NK-92 (cell line): ENCODE data around the gene TOM1L1.
"Not testable (repeated sequence)": the region's sequence is repeated elsewhere in the genome, so short reads cannot be mapped to it uniquely, and the experiment has no call there.

ENCODE experiments used
- DNase-seq: peaks from one replicate; lab custom pipeline; 2025; ENCODE audit not compliant: unreplicated experiment; lab: John Stamatoyannopoulos, UW

The TOM1L1 gene, protein sequence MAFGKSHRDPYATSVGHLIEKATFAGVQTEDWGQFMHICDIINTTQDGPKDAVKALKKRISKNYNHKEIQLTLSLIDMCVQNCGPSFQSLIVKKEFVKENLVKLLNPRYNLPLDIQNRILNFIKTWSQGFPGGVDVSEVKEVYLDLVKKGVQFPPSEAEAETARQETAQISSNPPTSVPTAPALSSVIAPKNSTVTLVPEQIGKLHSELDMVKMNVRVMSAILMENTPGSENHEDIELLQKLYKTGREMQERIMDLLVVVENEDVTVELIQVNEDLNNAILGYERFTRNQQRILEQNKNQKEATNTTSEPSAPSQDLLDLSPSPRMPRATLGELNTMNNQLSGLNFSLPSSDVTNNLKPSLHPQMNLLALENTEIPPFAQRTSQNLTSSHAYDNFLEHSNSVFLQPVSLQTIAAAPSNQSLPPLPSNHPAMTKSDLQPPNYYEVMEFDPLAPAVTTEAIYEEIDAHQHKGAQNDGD

DNA sequence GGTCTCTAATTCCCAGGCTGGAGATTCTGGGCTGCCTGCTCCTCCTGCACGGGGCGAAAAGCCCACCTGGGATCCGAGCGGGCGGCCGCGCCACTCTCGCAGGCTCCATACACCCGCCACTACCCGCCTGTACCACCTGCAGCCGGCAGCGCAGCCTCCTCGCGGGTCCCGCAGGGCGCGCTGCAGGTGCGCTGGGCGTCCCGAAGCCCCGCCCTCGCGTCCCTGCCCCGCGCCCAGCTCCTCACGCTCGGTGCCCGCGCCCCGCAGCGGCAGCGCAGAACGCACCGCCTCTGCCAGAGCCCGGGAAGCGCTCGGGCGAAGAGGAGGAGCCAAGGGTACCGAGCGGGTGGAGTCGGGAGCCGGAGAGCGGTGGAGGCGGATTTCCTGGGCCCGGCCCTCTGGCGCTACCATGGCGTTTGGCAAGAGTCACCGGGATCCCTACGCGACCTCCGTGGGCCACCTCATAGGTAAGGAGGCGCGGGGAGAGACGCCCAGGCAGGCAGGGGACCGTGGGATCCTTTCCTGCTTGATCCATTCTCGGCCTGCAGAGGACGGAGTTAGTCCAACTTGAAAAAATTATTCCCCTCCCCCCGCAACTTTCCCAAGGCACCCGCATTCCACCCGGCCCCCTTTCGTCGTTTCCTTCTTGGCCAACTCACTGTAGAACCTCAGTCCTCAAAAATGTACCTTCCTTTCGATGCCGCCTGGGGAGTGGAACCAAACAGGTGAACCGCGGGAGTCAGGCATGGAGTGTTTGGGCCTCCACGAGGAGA is at the start of gene TOM1L1:
Gene TOM1L1 (plus strand): TSS at position 396 of the 773 bp plus-strand sequence. CDS start 14 bp downstream, at position 410.
- no peak for DNase-seq

DNA sequence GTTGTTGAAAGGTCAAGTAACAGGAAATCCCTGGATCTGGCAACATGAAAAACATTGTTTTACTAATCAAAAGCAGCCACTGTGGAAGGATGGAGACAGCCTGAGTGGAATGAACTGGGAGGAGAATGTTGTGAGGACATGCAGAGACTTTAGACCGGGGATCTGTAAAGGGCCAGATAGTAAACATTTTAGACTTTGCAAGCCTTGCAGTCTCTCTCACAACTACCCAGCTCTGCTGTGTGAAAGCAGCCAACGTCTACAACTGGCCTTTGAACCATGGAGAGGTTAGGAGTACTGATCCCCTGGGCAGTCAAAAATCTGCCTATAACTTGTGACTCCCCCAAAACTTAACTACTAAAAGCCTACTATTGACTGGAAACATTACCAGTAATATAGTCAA is 41.5 kb upstream of the TOM1L1 start:
- no peak for DNase-seq

DNA sequence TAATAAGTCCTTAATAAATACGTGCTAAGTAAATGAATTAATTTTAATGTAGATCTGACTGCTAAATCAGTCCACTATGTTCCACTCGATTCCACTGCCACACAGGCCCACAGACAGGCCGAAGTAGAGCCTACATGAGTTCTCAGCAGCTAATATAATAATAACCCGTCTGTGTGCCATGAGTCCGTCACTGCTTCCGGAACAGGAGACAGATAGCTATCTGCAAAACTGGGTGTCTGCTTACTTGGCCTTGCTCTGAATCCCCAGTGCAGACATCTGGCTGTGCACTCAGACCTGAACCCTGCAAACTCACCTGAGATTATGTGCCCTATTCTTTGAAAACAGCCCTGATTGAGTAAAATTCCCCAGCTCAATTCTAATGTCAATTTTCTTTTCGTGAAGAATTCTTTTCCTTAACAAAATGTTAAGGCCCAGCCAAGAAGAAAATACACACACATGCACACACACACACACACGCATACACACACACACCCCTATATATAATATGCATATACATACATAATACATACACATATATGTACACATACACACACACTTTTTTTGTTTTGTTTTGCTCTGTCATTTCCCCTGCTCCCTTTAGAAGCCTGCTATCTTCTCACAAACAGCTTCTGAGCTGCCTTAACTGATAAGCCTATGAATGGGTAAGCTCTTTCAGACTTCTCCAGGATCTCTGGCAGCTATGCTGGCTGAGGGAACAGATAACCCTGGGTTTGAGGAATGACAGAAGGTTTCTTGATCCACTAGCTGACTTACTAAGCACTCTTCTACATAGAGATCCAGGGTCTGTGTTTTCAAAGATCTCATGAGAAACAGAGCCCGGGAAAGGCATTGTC is 39.8 kb upstream of the TOM1L1 start:
- no peak for DNase-seq

DNA sequence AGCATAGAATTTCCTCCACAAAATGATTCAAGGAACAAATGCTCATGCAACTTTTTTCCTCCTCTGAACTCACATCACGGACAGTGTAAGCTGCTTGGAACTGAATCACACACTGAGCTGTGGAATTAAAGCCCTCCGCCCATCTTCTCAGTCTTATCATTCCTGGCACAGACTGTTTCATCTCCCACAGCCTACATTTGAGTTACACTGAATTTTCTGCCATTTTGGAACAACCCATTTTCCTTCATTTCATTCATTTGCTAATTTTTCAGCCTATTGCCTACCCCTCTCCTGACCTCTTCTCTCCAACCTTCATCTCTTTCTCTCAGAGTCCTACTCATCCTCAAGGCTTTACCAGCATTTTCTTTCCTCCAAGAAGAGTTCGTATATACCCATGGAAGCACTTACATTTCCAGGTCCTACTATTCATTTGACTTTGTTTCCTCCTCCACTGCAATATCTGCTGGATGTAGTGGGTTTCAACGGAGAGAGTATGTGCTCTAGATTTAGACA is 39.1 kb upstream of the TOM1L1 start:
- DNase-seq, result no peak

DNA sequence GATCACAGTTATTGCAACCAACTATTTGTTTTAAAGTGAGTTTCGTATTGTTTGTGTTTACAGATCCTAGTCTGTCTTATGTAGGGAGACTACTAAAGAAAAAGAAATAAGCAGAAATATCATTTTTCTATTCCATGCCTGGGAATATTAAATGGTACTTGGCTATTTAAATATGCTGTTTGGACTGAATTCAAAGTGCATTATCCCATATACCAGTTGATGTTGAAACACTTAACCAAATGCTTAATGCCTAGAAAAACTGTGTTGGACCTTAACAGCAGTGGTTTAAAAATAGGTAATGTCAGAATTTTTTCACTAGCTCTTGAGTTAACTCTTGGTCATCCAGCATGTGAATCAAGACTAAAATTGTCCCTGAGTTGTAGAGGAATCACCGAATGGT is 37.5 kb upstream of the TOM1L1 start:
- DNase-seq, result no peak

DNA sequence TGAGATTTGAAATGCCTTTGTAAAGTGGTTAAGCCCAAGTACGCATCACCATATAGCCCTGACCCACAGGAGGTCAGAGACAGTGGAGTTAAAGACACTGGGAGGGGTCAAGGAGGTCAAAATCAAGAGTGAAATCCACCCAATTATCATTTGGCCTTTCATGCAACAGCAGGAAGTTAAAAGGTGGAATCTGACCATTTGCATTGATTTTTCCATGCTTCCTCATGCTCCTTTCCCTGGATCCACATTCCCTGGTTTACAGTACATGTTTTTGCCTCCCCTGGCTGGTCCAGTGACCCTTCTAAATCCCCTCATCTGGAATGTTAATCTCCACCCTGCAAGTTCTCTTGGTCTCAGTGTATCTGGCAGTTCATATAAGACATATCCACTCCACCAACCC is 36.6 kb upstream of the TOM1L1 start:
- DNase-seq, result no peak

DNA sequence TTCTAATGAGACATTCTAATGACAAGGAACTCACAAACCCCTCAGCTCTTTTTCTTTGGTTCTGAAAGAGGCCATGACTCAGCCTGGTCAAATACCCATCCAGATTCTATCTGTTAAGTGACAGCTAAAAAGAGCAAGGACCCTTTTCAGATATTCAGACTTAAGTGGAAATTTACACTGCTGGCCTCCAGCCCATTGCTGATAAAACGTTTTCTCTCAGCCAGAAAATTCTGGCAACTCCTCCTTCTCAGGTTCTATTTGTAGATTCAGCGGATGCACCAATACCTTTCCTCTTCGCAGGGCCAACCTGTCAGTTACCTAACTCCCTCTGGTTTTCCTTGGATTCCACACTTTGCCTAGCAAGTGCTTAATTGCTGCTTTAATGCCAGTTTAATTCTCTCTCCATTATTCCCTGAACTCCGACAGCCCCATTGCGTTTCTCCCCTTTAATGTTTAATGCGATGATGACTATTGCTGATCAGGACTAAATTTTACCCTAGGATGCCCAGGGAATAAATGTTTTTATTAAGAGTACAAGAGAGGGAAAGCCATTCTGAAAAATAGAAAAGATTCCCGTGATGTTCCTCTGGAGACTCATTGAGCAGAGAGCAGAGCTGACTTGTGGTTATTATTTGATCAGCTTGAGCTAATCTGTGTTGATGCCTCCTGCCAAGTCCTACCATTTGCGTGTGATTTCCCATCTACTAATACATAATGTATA is 35.9 kb upstream of the TOM1L1 start:
- DNase-seq, result no peak

DNA sequence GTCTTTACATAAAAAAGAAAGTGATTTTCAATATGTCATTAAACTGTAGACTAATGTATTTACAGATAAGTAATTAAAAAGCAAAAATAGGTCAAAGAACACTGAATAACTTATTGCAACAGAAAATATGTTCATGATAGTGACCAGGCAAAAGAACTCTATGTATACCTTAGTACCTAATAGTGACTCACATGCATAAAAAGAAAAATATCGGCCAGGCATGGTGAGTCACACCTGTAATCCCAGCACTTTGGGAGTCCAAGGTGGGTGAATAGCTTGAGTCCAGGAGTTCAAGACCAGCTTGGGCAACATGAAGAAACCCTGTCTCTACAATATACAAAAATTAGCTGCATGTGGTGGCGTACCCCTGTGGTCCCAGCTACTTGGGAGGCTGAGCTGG is 33.0 kb upstream of the TOM1L1 start:
- DNase-seq, result no peak

DNA sequence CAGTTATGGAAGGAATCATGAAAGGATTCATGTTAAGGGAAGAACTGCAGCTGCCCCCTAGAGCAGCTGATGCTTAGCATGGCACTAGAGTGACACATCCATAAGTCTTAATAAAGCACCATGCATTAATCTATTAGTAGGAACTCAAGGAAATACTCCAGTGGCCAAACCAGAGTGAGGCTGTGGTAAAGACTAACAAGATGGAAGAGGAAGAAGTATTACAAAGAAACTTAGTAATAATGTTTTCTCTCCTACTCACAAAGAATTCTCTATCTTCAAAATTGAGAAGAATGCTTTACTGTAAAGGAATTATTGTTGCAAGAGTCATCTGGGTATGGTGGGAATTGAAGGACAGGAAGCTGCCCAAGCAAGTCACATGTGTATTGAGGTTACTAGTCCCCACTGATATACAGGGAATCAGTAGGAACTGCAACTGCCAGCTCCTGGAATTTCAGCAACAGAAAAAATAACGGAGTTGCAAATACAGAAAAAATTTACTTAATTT is 29.9 kb upstream of the TOM1L1 start:
- no peak for DNase-seq

DNA sequence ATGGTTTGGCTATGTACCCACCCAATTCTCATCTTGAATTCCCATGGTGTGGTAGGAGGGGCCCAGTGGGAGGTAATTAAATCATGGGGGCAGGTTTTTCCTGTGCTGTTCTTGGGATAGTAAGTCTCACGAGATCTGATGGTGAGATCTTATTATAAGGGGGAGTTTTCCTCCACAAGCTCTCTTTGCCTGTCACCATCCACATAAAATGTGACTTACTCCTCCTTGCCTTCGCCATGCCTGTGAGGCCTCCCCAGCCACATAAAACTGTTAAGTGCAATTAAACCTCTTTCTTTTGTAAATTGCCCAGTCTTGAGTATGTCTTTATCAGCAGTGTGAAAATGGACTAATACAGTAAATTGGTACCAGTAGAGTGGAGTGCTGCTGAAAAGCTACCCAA is 24.7 kb upstream of the TOM1L1 start:
- not testable (repeated sequence) for DNase-seq

DNA sequence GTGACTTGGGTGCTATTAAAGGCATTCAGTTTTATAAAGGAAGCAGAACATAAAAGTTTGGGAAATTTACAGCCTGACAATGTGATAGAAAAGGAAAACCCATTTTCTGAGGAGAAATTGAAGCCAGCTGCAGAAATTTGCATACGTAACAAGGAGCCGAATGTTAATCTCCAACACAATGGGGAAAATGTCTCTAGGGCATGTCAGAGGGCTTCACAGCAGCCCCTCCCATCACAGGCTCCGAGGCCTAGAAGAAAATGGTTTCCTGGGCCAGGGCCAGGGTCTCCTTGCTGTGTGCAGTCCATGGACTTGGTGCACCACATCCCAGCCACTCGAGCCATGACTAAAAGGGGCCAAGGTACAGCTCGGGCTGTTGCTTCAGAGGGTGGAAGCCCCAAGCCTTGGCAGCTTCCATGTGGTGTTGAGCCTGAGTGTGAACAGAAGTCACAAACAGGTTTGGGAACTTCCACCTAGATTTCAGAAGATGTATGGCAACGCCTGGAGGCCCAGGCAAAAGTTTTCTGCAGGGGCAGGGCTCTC is 23.9 kb upstream of the TOM1L1 start:
- no peak for DNase-seq

DNA sequence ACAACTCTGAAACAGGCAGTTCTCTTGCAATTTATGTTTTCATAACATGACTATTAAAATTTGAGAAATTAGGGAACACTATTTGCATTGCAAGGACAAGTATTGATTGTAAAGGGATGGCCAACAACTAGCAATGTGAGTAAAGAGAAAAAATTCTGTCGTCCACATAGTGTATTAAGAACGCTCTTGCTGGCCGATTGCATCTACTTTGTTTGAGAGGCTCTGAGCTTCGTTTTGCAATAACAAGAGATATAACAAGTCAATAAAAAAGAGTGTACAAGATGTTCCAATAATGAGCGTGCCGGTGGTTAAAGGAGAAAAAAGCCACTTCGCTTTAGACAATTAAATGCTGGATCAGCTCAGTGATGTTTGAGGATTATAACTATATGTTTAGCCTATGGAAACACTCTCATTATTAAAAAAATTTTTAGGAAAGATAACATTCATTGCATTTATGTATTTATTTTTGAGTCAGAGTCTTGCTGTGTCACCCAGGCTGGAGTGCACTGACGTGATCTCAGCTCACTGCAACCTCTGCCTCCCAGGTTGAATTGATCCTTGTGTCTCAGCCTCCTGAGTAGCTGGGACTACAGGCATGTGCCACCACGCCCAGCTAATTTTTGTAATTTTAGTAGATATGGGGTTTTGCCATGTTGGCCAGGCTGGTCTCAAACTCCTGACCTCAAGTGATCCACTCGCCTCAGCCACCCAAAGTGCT is 19.2 kb upstream of the TOM1L1 start:
- no peak for DNase-seq

DNA sequence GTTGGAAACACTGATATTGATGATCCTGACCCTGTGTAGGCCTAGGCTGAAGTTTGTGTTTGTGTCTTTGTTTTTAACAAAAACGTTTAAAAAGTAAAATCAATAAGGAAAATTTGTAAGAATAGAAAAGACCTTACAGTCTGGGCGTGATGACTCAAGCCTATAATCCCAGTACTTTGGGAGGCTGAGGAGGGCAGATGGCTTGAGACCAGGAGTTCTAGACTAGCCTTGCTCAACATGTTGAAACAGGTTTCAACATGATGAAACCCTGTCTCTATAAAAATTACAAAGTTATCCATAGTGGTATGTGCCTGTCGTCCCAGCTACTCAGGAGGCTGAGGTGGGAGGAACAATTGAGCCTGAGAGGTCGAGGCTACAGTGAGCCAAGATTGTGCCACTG is 18.3 kb upstream of the TOM1L1 start:
- DNase-seq, result no peak

DNA sequence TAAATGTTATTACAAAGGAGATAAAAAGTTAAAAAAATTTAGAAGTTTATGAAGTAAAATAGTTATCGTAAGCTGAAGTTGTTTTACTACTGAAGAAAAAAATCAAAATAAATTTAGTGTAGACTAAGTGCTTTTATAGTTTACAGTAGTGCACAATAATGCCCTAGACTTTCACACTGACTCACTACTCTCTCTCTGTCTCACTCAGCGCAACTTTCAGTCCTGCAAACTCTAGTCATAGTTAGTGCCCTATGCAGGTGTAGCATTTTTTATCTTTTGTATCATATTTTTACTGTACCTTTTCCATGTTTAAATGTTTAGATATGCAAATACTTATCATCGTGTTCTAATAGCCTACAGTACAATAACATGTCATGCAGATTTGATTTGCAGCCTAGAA is 17.7 kb upstream of the TOM1L1 start:
- DNase-seq, result no peak

DNA sequence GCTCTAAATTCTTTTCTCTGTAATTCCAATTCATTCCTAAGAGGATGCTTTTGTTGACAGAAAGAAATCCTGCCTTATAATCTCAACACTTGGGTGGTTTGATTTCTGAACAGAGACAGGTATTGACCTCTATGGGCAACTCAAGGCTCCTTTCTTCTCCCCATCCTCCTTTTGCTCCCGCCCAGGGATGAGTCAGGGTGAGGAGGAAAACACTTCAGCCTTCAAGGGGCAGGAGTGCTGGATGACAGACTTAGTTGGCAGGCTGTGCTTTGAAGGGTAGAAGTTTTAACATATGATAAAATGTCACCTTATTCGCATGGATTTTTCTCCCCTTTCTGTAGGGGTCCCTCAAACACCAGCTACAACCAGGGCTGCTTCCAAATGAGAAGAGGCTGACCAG is 16.7 kb upstream of the TOM1L1 start:
- DNase-seq, result no peak

DNA sequence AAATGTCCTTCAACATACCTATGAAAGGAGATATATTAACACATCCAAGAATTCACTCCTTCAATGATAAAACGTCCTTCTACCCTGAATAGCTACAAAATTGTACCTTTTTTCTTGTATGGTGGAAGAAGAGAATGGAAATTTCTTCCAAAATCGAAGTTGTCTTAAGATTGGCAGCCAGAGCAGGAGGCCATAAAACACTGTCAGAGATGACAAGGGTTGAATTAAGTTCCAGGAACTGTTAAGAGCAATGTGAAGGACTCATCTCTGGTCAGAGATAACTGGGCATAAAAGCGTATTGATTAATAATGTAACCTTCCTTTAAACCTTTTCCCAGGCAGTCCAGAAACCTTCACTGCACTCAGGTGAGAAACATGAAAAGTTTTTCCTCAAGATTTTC is 12.9 kb upstream of the TOM1L1 start:
- DNase-seq, result no peak

DNA sequence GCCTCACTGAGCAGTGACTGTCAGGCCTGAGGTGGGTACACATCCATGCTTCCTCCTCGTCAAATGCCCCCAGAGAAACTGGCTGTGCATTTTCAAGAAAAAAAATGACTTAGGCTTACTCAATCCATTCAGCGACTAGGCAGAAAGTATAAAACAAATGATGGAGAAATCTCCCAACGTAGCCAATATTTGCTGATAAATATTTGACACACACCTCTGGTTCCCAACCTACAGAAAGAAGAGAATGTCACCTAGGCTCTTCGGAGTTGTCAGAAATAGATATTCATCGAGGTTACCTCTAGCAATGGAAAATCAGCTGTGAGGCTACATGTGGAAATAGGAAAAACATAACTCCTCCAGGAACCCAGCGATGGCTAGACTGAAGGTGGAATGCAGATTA is 12.4 kb upstream of the TOM1L1 start:
- DNase-seq, result no peak

DNA sequence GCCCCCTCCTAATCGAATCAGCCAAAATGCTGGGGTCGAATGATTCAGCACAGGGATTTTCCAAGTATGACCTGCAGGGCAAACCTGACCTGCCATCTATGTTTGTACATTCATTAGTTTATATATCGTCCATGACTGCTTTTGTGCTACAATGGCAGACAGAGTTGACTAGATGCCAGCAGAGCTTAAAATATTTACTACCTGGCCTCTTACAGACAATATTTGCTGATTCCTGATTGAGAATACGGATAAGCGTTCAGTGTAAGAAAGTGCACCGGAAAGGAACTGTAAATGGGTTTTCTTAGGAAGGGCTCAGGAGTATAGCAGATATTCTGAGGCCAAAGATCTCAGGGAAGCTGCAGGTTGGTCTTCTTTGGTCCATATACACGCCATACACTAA is 11.7 kb upstream of the TOM1L1 start:
- no peak for DNase-seq

DNA sequence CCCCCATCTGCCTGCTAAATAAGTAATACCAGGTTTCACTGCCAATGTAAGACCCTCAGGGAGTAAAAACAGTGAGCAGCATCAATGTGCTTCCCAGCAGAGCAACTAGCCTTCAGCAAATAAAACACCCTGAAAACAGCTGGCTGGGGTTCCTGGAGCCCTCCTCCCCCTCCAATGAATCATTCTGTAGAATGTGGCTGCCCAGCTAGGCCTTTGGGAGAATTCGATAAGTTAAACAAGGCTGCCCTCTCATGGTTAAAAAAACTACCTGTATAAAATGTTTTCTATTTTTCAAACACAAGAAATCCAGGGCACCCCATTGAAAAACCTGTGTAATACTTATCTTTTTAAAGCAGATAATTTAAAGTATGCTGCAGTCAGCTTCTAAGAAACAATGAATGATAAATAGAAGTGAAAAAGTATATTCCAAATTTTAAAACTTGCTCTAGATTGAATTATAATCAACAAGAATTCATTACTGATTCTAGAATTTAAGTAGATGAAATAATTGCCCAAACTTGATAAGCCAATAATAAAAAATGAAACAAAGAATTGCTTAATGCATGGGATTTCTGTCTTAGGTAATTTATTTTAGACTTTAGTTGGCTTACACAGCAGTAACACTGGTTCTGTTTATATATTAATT is 9.4 kb upstream of the TOM1L1 start:
- no peak for DNase-seq
